Right lobe of liver (tissue), 6 donors: Measurements from ENCODE around the gene OSBPL3. TPM values are rescaled to one million over a fixed set of nuclear protein-coding genes. Genes with fewer than 3 reads are reported as not detected.

ENCODE experiments used
- ATAC-seq, 4 donors: fragments of 200-7000 bp; cut with Tn5 transposase; one replicate each; pipeline ENCODE4 v1.9.1; 2020; ENCODE audit warnings: mild to moderate bottlenecking in 4 of 4, moderate library complexity in 4 of 4
- DNase-seq, 3 donors: peaks; one replicate each; pipeline ENCODE4 v3.0.0-alpha.2; 2020
- H3K27ac ChIP-seq, 3 donors: fragments of 200-600 bp; one replicate each; pipeline ENCODE4 v1.8.0; 2022
- H3K27me3 ChIP-seq, 2 donors: fragments of 200-600 bp; one replicate each; pipeline ENCODE4 v1.8.0; 2022
- H3K36me3 ChIP-seq, 4 donors: fragments of 200-600 bp; sonication (generic) in 1 of 4; one replicate each; pipeline versions ENCODE4 v1.5.1 to v1.8.0; 2017 to 2022; ENCODE audit warnings: control low read depth in 1 of 4
- H3K4me1 ChIP-seq, 4 donors: fragments of 200-600 bp; sonication (generic) in 1 of 4; one replicate each; pipeline versions ENCODE4 v1.5.1 to v1.8.0; 2017 to 2022; ENCODE audit warnings: control low read depth in 1 of 4
- H3K4me3 ChIP-seq, 3 donors: fragments of 200-600 bp; one replicate each; pipeline ENCODE4 v1.8.0; 2022
- H3K9me3 ChIP-seq, 4 donors: fragments of 200-600 bp; sonication (generic) in 1 of 4; one replicate each; pipeline versions ENCODE4 v1.5.1 to v1.8.0; 2017 to 2022; ENCODE audit warnings: control low read depth in 1 of 4
- CTCF ChIP-seq, 4 donors: fragments of 200-600 bp in 3 of 4; fragments of 450-650 bp in 1 of 4; IDR thresholded peaks; one replicate each; pipeline versions ENCODE4 v1.5.1 to v1.8.0; 2016 to 2022; ENCODE audit warnings: antibody characterized with exemption in 4 of 4, mild to moderate bottlenecking in 2 of 4
- POLR2A ChIP-seq: fragments of 450-650 bp; IDR thresholded peaks from one replicate; pipeline ENCODE4 v1.6.1; 2017; ENCODE audit warnings: antibody characterized with exemption, mild to moderate bottlenecking
- WGBS: methylation state at CpG from one replicate; pipeline ENCODE4 v1.1.6; 2018; ENCODE audit warnings: low coverage, low lambda C conversion rate; ENCODE audit not compliant: insufficient coverage; ENCODE audit errors: missing lambda C conversion rate; 5-methylcytosine and 5-hydroxymethylcytosine counted together
- intact Hi-C, 2 donors: fragments of 100-400 bp; cut with DNase I; formaldehyde crosslinking; loops; one replicate each; pipeline versions ENCODE4 v1.11.2 to v1.14.1; 2022
- total RNA-seq, 6 experiments: library from RNA; depleted of rRNA in 2 of 6; stranded (reverse); fragments of >200 nt in 2 of 6; fragmentation: NEBNext Ultra II Directional in 3 of 6; extraction: Animal tissue kit (Norgen Biotek cat#: 25700) in 3 of 6; gene quantifications; one replicate each; pipeline versions ENCODE4 v1.1.0 to v1.2.4, GENCODE V29; 2016 to 2023
- donor health status: DM: no; HTN: yes; CAD: no.
- donor health status: DM: no; HTN: no; CAD: no.
- donor health status: DM: no; HTN: no; CAD: no.
- donor health status: DM: no; HTN: yes; CAD: no.
- donor health status: DM: no; HTN: yes; CAD: no.

OSBPL3 gene
- total RNA-seq, 6 experiments from 2014 or later = 0.70 to 8.2 (median 2.4) TPM

DNA sequence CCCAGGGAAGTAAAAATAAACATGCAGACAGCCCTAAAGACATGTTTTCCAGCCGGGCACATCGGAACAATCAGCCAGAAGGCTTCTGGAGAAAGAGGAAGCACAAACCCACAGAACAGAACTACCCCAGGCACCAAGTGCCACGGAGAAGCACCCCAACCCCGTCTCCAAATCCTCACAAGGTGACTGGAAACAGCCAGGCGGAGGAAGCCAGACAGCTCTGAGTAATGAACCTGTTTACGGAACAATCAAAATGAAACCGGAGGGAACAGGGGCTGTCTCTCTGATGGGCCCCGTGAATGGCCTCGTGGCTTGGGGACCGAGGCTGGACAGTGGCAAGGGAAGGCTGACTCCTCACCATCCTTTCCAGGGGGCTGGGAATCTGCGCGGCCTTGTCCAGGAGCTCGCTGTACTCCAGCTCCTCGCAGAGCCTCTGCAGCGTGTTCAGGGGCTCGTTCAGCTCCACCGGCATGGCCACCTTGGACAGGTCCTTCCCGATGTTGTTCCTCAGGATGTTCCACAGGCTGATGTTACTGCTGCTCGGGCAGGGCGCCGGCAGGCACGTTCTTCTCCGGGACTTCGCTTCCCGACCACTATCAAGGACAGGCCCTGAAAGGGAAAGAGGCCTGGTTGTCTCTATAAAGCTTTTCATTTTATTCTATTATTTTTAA lies 145.7 kb downstream of the OSBPL3 start:
- peak in 1 of 3 donors; percentile 25 for DNase-seq

GRCh38 chr7:24833549-24833948 lies 146.4 kb downstream of the OSBPL3 start:
- Histone ChIP-seq H3K27me3 (no peaks in the 10 kb centered on the region), H3K9me3 (no peaks in the 10 kb centered on the region), H3K36me3 (no peaks in the 10 kb centered on the region), H3K27ac (no peak overlapping the region), H3K4me3 (no peak overlapping the region), H3K4me1 (no peaks in the 10 kb centered on the region)
- 66% methylated on average over 5 of the region's 5 CpGs for WGBS
- ATAC-seq (peak; percentile 21 to 52 (median 44)), DNase-seq (no peak)
- TF ChIP-seq CTCF (IDR thresholded peaks at IDR 0.05) (no peak), POLR2A (no peak)
- intact Hi-C loops = no loop called here

More for the DNA sequence above, 145.7 kb downstream of the OSBPL3 start:
- H3K4me1 ChIP-seq = no peaks in the 10 kb centered on the region
- TF ChIP-seq POLR2A = no peak
- TF ChIP-seq CTCF (IDR thresholded peaks at IDR 0.05) = no peak
- H3K36me3 ChIP-seq = no peaks in the 10 kb centered on the region
- H3K27me3 ChIP-seq = no peaks in the 10 kb centered on the region
- peak; percentile 27 to 49 (median 42) for ATAC-seq
- intact Hi-C loops = no loop called here
- H3K4me3 ChIP-seq = no peak overlapping the region
- H3K27ac ChIP-seq = no peak overlapping the region
- no peaks in the 10 kb centered on the region for H3K9me3 ChIP-seq
- WGBS = 69% methylated on average over 9 of the region's 25 CpGs

- Histone ChIP-seq H3K36me3 (no peaks in the 10 kb centered on the region), H3K4me3 (no peak overlapping the region), H3K27me3 (no peaks in the 10 kb centered on the region), H3K27ac (no peak overlapping the region), H3K9me3 (no peaks in the 10 kb centered on the region), H3K4me1 (no peaks in the 10 kb centered on the region)
- no peak for TF ChIP-seq CTCF (IDR thresholded peaks at IDR 0.05)
- no peak for TF ChIP-seq POLR2A
- intact Hi-C loops = no loop called here
- WGBS = 71% methylated on average over 4 of the region's 4 CpGs
- DNase-seq (no peak), ATAC-seq (peak in 1 of 4 donors; percentile 16)
These were observed 148.7 kb downstream of the OSBPL3 start for GRCh38 chr7:24831240-24831639.

- no peak overlapping the region for H3K4me3 ChIP-seq
These were observed 149.4 kb downstream of the OSBPL3 start for GRCh38 chr7:24830440-24831050.

More at GRCh38 chr7:24830440-24831050, 149.4 kb downstream of the OSBPL3 start:
- Histone ChIP-seq H3K4me1 (no peaks in the 10 kb centered on the region), H3K9me3 (no peaks in the 10 kb centered on the region), H3K36me3 (no peaks in the 10 kb centered on the region), H3K27me3 (no peaks in the 10 kb centered on the region), H3K27ac (no peak overlapping the region)
- DNase-seq (no peak), ATAC-seq (no peak)
- intact Hi-C loops = no loop called here
- 73% methylated on average over 9 of the region's 9 CpGs for WGBS
- TF ChIP-seq CTCF (IDR thresholded peaks at IDR 0.05) (no peak), POLR2A (no peak)
